Keratinocyte (primary cell): ENCODE results near the gene PKD1. TPM values are rescaled to one million over a fixed set of nuclear protein-coding genes. Genes with fewer than 3 reads are reported as not detected.
A peak's percentile ranks its signal among the peaks of the same experiment; 100 is the strongest.

Source experiments
- DNase-seq: peaks from one replicate; pipeline ENCODE4 v3.0.0-alpha.2; 2011; ENCODE audit warnings: low read depth, missing footprints, low spot score
- FAIRE-seq: peaks from 2 replicates; lab custom pipeline; 2011; peaks lifted over from hg19 to GRCh38; lab: Jason Lieb, UNC
- H2AFZ ChIP-seq: 2 replicates; pipeline ENCODE4 v1.6.0; 2012; ENCODE audit warnings: low read length, control low read depth, inconsistent platforms; ENCODE audit not compliant: control insufficient read depth
- H3K27ac ChIP-seq: 2 replicates; pipeline ENCODE4 v1.5.1; 2011; ENCODE audit warnings: low read length; ENCODE audit not compliant: control insufficient read depth, insufficient read depth
- H3K27me3 ChIP-seq: 3 replicates; pipeline ENCODE4 v1.6.0; 2011; ENCODE audit warnings: low read length; ENCODE audit not compliant: control insufficient read depth, insufficient read depth; ENCODE audit errors: extremely low read depth
- H3K36me3 ChIP-seq, 2 experiments: 2 replicates in 1 of 2; 3 replicates in 1 of 2; pipeline ENCODE4 v1.5.1; 2011; ENCODE audit warnings: low read length in 2 of 2, mild to moderate bottlenecking in 1 of 2; ENCODE audit not compliant: control insufficient read depth in 2 of 2, insufficient read depth in 2 of 2; ENCODE audit errors: extremely low read depth in 1 of 2
- H3K4me1 ChIP-seq: 3 replicates; pipeline ENCODE4 v1.5.1; 2011; ENCODE audit warnings: low read length; ENCODE audit not compliant: control insufficient read depth, insufficient read depth; ENCODE audit errors: extremely low read depth
- H3K4me2 ChIP-seq: 3 replicates; pipeline ENCODE4 v1.6.0; 2011; ENCODE audit warnings: low read depth, low read length; ENCODE audit not compliant: control insufficient read depth, insufficient read depth; ENCODE audit errors: extremely low read depth
- H3K4me3 ChIP-seq, 3 experiments: fragments of 200-600 bp in 1 of 3; sonication (generic) in 1 of 3; 2 replicates in 2 of 3; 3 replicates in 1 of 3; pipeline ENCODE4 v1.5.1; 2011 to 2016; ENCODE audit warnings: low read length in 3 of 3, mild to moderate bottlenecking in 3 of 3, control low read depth in 2 of 3, inconsistent platforms in 1 of 3, low read depth in 1 of 3, mixed read lengths in 1 of 3, mixed run types in 1 of 3, moderate library complexity in 1 of 3; ENCODE audit not compliant: control insufficient read depth in 2 of 3, insufficient read depth in 2 of 3; ENCODE audit errors: extremely low read depth in 1 of 3
- H3K79me2 ChIP-seq: 2 replicates; pipeline ENCODE4 v1.6.0; 2012; ENCODE audit warnings: low read length; ENCODE audit not compliant: control insufficient read depth, insufficient read depth
- H3K9ac ChIP-seq: 3 replicates; pipeline ENCODE4 v1.6.0; 2011; ENCODE audit warnings: low read length; ENCODE audit not compliant: control insufficient read depth, insufficient read depth; ENCODE audit errors: extremely low read depth
- H3K9me1 ChIP-seq: 3 replicates; pipeline ENCODE4 v1.6.0; 2011; ENCODE audit warnings: low read length; ENCODE audit not compliant: control insufficient read depth, insufficient read depth; ENCODE audit errors: extremely low read depth
- H3K9me3 ChIP-seq: 2 replicates; pipeline ENCODE4 v1.5.1; 2012; ENCODE audit warnings: low read depth, low read length; ENCODE audit not compliant: control insufficient read depth
- H4K20me1 ChIP-seq: 3 replicates; pipeline ENCODE4 v1.6.0; 2011; ENCODE audit warnings: low read length; ENCODE audit not compliant: control insufficient read depth, insufficient read depth; ENCODE audit errors: extremely low read depth
- CTCF ChIP-seq, 3 experiments: IDR thresholded peaks in 1 of 3; conservative IDR thresholded peaks in 1 of 3; optimal IDR thresholded peaks in 1 of 3; 2 replicates in 2 of 3; 3 replicates in 1 of 3; pipeline versions ENCODE3 to v1.5.1; 2011; ENCODE audit warnings: low read length in 3 of 3, mild to moderate bottlenecking in 3 of 3, moderate library complexity in 2 of 3, control low read depth in 1 of 3, inconsistent platforms in 1 of 3; ENCODE audit not compliant: insufficient read depth in 2 of 3; ENCODE audit errors: extremely low read depth in 1 of 3
- EZH2 ChIP-seq: IDR thresholded peaks from one replicate; pipeline ENCODE4 v1.6.1; 2012; ENCODE audit warnings: inconsistent platforms, mild to moderate bottlenecking, low read length, moderate library complexity
- dilution Hi-C: fragments of 300-500 bp; cut with MboI; formaldehyde crosslinking; loops from one replicate; pipeline ENCODE4 v1.7.0; 2020; ENCODE audit warnings: low sequenced_read_pairs; ENCODE audit not compliant: extremely low pct_ligation_motif_present
- polyA plus RNA-seq, 5 experiments: library from polyadenylated mRNA; depleted of rRNA in 3 of 5; stranded (reverse) in 3 of 5; stranded (forward) in 1 of 5; unstranded in 1 of 5; fragments of >200 nt; gene quantifications; 1 replicate in 1 of 5; 2 replicates in 3 of 5; 3 replicates in 1 of 5; pipeline versions ENCODE4 v1.2.1 to v1.2.3, GENCODE V29; 2011 to 2012; ENCODE audit warnings: missing spikeins in 2 of 5, low read depth in 1 of 5, low replicate concordance in 1 of 5

Gene PKD1
- polyA plus RNA-seq, 1 donor (not counting 4 experiments of a cell fraction or from before 2014, with no cell fraction given): 10.6 TPM

DNA sequence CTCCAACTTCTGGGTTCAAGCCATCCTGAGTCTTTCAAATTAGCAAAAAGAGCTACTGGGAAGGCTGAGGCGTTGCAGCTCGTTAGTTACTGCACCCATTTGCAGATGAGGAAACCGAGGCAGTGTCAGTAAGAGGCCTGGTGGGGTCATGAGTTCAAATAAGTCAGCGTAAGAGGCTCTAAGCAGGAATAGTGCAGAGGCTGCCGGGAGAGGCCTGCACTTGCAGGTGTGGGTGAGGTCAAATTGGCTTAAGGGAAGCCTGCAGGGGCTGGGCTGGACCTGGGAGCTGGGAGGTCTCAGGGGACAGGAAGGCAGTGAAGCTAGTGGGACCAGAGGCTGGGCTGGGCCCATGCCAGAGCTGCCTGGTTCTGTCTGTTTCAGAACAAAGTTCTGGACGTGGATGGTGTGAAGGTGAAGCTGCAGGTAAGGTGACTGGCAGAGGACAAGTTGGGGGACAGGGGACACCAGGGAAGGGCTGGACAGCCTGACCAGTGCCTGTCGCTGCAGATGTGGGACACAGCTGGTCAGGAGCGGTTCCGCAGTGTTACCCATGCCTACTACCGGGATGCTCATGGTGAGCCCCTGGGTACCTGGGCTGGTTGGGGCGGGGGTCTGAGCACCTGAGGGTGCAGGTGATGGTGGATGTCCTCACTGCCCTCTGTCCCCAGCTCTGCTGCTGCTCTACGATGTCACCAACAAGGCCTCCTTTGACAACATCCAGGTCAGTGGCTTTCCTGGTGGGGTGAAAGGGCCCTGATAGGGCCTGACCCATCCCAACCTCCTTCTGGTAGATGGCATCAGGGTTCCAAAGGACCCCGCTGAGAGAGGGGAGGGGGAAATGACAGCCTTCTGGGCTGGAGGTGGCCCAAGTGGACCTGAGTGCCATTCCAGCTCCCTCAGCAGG is 15.7 kb upstream of the PKD1 start:
- FAIRE-seq: no peak
- Histone ChIP-seq H3K9me3 (no peaks in the 10 kb centered on the region), H4K20me1 (peaks cover 34% of the 10 kb centered on the region), H3K27me3 (no peaks in the 10 kb centered on the region), H3K79me2 (peaks cover 32% of the 10 kb centered on the region), H3K27ac (no peak overlapping the region), H3K4me3 (no peak overlapping the region), H3K4me1 (peaks cover 42% of the 10 kb centered on the region), H3K9me1 (peaks cover 4% of the 10 kb centered on the region), H3K4me2 (peak overlapping the region; percentile 11), H3K9ac (peak overlapping the region; percentile 33), H2AFZ (no peak overlapping the region), H3K36me3 (peaks cover 13 to 31% of the 10 kb centered on the region in 2 experiments)
- no peak for DNase-seq
- dilution Hi-C loops: no loop called here
- no peak for TF ChIP-seq EZH2

DNA sequence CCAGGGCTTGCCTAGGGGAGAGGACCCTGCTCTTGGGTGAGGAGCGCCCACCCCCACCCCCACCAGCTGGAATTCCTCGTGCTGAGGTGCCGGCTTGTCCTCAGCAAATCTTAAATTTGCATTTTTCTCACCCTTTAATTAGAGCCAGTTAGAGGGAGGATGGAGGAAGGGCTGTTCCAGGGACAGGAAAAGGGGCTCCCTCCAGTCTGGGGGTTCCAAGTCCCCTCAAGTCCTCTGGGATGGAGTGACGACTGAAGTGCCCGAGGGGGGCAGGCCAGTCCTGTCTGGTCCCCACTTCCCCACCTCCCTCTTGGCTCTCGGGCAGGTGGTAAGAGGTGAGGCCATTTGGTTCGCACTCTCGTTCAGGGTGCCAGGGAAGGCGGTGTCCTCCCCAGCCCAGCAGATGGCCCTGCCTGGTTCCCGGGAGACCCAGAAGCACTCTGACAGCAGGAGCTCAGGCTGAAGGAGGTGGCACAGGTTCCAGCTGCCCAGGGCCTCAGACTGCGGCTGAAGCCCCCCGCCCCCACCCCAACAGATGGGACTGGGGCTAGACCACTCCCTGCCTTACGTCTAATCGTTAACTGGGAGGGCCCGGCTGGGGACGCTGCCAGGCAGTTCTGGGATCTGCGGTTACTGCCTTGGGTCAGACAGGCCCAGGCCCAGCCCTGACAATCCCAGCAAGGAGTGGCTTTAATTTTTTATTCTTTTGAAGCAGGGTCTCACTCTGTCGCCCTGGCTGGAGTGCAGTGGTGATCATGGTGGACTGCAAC is 14.9 kb upstream of the PKD1 start:
- no peak for FAIRE-seq
- TF ChIP-seq CTCF (optimal IDR thresholded peaks at IDR 0.05 in 1 of 3, IDR thresholded peaks at IDR 0.05 in 1 of 3, conservative IDR thresholded peaks at IDR 0.05 in 1 of 3; ENCODE audit: extremely low read depth in 1 of 3, insufficient read depth in 2 of 3, low read length in 3 of 3) (peak in 2 of 3 experiments; percentile 8 to 10), EZH2 (no peak)
- Histone ChIP-seq H2AFZ (no peak overlapping the region), H3K9me1 (peaks cover 4% of the 10 kb centered on the region), H3K4me1 (peaks cover 42% of the 10 kb centered on the region), H4K20me1 (peaks cover 34% of the 10 kb centered on the region), H3K4me2 (peak overlapping the region; percentile 11), H3K4me3 (no peak overlapping the region), H3K36me3 (peaks cover 13 to 31% of the 10 kb centered on the region in 2 experiments), H3K27ac (no peak overlapping the region), H3K9me3 (no peaks in the 10 kb centered on the region), H3K27me3 (no peaks in the 10 kb centered on the region), H3K9ac (peak overlapping the region; percentile 7), H3K79me2 (peaks cover 26% of the 10 kb centered on the region)
- no peak for DNase-seq
- dilution Hi-C loops: no loop called here
